Naive thymus-derived CD8-positive, alpha-beta T cell (primary cell): Measurements from ENCODE around the gene WEE1. TPM values are rescaled to one million over a fixed set of nuclear protein-coding genes. Genes with fewer than 3 reads are reported as not detected.
"Not testable (repeated sequence)": the region's sequence is repeated elsewhere in the genome, so short reads cannot be mapped to it uniquely, and the experiment has no call there.

Source experiments
- ATAC-seq, 2 donors: fragments of 150-1000 bp; cut with Tn5 transposase in 1 of 2; sonication (Bioruptor Pico), chemical (Tn5 transposase) in 1 of 2; 1 replicate in 1 of 2; 2 replicates in 1 of 2; pipeline ENCODE4 v1.10.0; 2021; ENCODE audit warnings: mild to moderate bottlenecking in 2 of 2, moderate library complexity in 2 of 2
- POLR2A ChIA-PET: fragments of 350-600 bp; sonication (Branson Sonifier 250); formaldehyde crosslinking; loops from one replicate; lab custom pipeline; 2021; ENCODE audit warnings: antibody characterized with exemption; lab: Charles Lee
- DNase-seq, 10 donors: peaks; one replicate each; pipeline versions ENCODE4 v3.0.0 to v3.0.0-alpha.2; 2020 to 2022
- H3K27ac Mint-ChIP-seq, 10 donors: one replicate each; pipeline ENCODE4 v1.8.0; 2020 to 2022; ENCODE audit warnings: mild to moderate bottlenecking in 10 of 10, mixed read lengths in 10 of 10, moderate library complexity in 4 of 10, inconsistent platforms in 1 of 10
- H3K27me3 Mint-ChIP-seq, 5 donors: one replicate each; pipeline ENCODE4 v1.8.0; 2021 to 2022; ENCODE audit warnings: mixed read lengths in 5 of 5
- H3K36me3 Mint-ChIP-seq, 3 donors: one replicate each; pipeline ENCODE4 v1.8.0; 2020 to 2022; ENCODE audit warnings: mixed read lengths in 3 of 3, mild to moderate bottlenecking in 2 of 3, inconsistent platforms in 1 of 3
- H3K4me1 Mint-ChIP-seq, 4 donors: one replicate each; pipeline ENCODE4 v1.8.0; 2021 to 2022; ENCODE audit warnings: mixed read lengths in 4 of 4
- H3K4me3 Mint-ChIP-seq, 10 donors: one replicate each; pipeline ENCODE4 v1.8.0; 2020 to 2022; ENCODE audit warnings: mild to moderate bottlenecking in 10 of 10, mixed read lengths in 10 of 10, moderate library complexity in 6 of 10, inconsistent platforms in 1 of 10
- H3K9me3 Mint-ChIP-seq, 9 donors: one replicate each; pipeline ENCODE4 v1.8.0; 2020 to 2022; ENCODE audit warnings: mixed read lengths in 9 of 9, mild to moderate bottlenecking in 3 of 9, inconsistent platforms in 1 of 9, moderate library complexity in 1 of 9
- polyA plus RNA-seq, 3 donors: library from polyadenylated mRNA; unstranded; fragments of 300-500 nt; fragmentation: Illumina TruSeq; gene quantifications; one replicate each; pipeline ENCODE4 v1.2.3, GENCODE V29; 2021
- total RNA-seq, 8 experiments: library from RNA in 2 of 8; stranded (reverse) in 2 of 8; gene quantifications; one replicate each; pipeline ENCODE4 v1.2.3 and lab custom pipeline; 2021 to 2026

WEE1 gene
- total and polyA plus RNA-seq, 5 experiments from 2014 or later: 0.33 to 5.1 (median 0.77) TPM; not detected in 1

- POLR2A ChIA-PET: interaction anchor here (0.5 to 1.7 kb wide), 2 partner anchors 10 to 59 kb away, joined by 4 to 5 read pairs; no protein-coding TSS in a partner anchor
- peaks cover 0 to 2% (median 0%) of the 10 kb centered on the region in 3 donors for H3K36me3 Mint-ChIP-seq
- peaks cover 0 to 18% (median 14%) of the 10 kb centered on the region in 5 donors for H3K27me3 Mint-ChIP-seq
- peak overlapping the region in 4 of 10 donors; percentile 2 to 79 (median 18) for H3K27ac Mint-ChIP-seq
- ATAC-seq (no peak), DNase-seq (no peak)
- H3K9me3 Mint-ChIP-seq: peaks cover 0 to 2% (median 0%) of the 10 kb centered on the region in 9 donors
- peaks cover 6 to 20% (median 9%) of the 10 kb centered on the region in 4 donors for H3K4me1 Mint-ChIP-seq
- H3K4me3 Mint-ChIP-seq: peak overlapping the region in 5 of 10 donors; percentile 4 to 76 (median 36)
Measured at GRCh38 chr11:9577556-9577955, 4.1 kb downstream of the WEE1 start.

- H3K4me3 Mint-ChIP-seq: no peak overlapping the region
Measured at GRCh38 chr11:9580894-9581293, 7.4 kb downstream of the WEE1 start.

GRCh38 chr11:9581556-9582161 is 8.2 kb downstream of the WEE1 start:
- DNase-seq (no peak), ATAC-seq (no peak)
- Mint-ChIP-seq H3K27me3 (peaks cover 0 to 2% (median 0%) of the 10 kb centered on the region in 5 donors), H3K4me1 (peaks cover 0 to 5% (median 0%) of the 10 kb centered on the region in 4 donors), H3K4me3 (no peak overlapping the region), H3K36me3 (no peaks in the 10 kb centered on the region), H3K9me3 (no peaks in the 10 kb centered on the region), H3K27ac (no peak overlapping the region)
- POLR2A ChIA-PET: no interaction called here

More at GRCh38 chr11:9580894-9581293, 7.4 kb downstream of the WEE1 start:
- DNase-seq (no peak), ATAC-seq (no peak)
- peaks cover 0 to 8% (median 0%) of the 10 kb centered on the region in 4 donors for H3K4me1 Mint-ChIP-seq
- POLR2A ChIA-PET: no interaction called here
- H3K36me3 Mint-ChIP-seq: no peaks in the 10 kb centered on the region
- no peaks in the 10 kb centered on the region for H3K9me3 Mint-ChIP-seq
- H3K27me3 Mint-ChIP-seq: peaks cover 0 to 3% (median under 1%) of the 10 kb centered on the region in 5 donors
- H3K27ac Mint-ChIP-seq: no peak overlapping the region

DNA sequence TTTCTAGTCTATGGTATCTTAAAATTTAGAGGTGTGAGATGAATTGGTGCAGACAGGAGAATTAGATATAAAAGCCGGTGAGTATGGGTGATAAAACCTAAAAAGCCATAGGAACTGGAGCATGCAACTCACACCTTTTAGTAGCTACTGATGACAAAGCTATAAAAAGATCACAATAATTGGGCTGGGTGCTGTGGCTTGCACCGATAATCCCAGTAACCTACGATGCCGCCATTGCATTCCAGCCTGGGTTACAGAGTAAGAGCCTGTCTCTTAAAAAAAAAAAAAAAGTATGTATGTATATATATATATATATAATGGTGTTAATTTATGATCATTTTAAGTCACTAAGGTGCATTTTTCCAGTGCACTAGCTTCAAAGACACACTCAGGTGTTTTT is 17.2 kb downstream of the WEE1 start:
- Mint-ChIP-seq H3K36me3 (no peaks in the 10 kb centered on the region), H3K9me3 (no peaks in the 10 kb centered on the region), H3K27me3 (no peaks in the 10 kb centered on the region), H3K4me1 (peaks cover 0 to 1% (median 0%) of the 10 kb centered on the region in 4 donors), H3K4me3 (no peak overlapping the region), H3K27ac (no peak overlapping the region)
- DNase-seq (no peak), ATAC-seq (no peak)
- POLR2A ChIA-PET: interaction anchor here (0.7 kb wide), 1 partner anchor 88 kb away, joined by 3 read pairs; no protein-coding TSS in a partner anchor

GRCh38 chr11:9594267-9595046 is 21.0 kb downstream of the WEE1 start:
- peaks cover 0 to 2% (median 0%) of the 10 kb centered on the region in 5 donors for H3K27me3 Mint-ChIP-seq
- no peaks in the 10 kb centered on the region for H3K9me3 Mint-ChIP-seq
- peaks cover 0 to 3% (median 0%) of the 10 kb centered on the region in 4 donors for H3K4me1 Mint-ChIP-seq
- POLR2A ChIA-PET: no interaction called here
- no peaks in the 10 kb centered on the region for H3K36me3 Mint-ChIP-seq
- no peak for ATAC-seq
- no peak overlapping the region for H3K27ac Mint-ChIP-seq
- H3K4me3 Mint-ChIP-seq: no peak overlapping the region
- DNase-seq: no peak

DNA sequence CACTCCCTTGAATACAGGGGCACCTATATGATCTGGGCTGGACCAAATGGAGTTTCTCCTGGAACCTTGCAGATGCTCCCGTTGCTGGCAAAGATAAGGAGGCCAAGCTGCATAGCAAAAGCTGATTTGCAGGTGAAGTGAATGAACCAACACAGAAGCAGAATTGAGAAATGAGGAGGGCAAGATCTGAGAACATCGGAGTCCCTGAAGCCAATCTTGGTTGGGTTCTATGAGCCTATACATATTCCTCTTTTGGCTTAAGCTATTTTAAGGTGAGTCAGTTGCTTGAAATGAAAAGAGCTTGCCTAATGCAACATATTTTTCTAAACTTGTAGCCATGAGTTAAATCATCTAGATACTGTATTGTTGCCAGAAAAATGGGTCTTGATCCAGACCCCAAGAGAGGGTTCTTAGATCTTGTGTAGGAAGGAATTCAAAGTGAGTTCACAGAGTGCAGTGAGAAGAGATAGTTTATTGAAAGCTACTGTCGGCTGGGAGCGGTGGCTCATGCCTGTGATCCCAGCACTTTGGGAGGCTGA is 23.5 kb downstream of the WEE1 start:
- ATAC-seq (no peak), DNase-seq (no peak)
- Mint-ChIP-seq H3K4me1 (peaks cover 5 to 23% (median 16%) of the 10 kb centered on the region in 4 donors), H3K36me3 (peaks cover 0 to 2% (median 0%) of the 10 kb centered on the region in 3 donors), H3K4me3 (no peak overlapping the region), H3K9me3 (peaks cover 0 to 1% (median 0%) of the 10 kb centered on the region in 9 donors), H3K27me3 (peaks cover 0 to 2% (median 0%) of the 10 kb centered on the region in 5 donors), H3K27ac (no peak overlapping the region)
- POLR2A ChIA-PET: interaction anchor here (0.7 to 1.2 kb wide), 2 partner anchors 11 to 16 kb away, joined by 3 to 4 read pairs; no protein-coding TSS in a partner anchor

DNA sequence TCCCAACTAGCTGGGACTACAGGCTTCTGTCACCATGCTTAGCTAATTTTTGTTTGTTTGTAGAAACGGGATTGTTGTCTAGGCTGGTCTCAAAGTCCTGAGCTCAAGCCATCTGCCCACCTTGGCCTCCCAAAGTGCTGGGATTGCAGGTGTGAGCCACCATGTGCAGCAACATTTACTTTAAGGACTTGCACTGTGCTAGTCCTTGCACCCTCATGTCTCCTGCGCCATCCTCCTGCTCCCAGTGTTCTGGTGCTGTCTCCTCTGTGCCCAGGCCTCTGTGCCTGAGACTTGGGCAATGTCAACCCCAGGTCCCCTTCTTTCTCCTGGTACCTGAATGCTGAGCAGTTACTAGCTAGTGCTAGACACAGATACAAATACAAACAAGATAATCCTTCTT is 26.7 kb downstream of the WEE1 start:
- H3K27ac Mint-ChIP-seq: peak overlapping the region in 4 of 10 donors; percentile 0 to 95 (median 88)
- DNase-seq (no peak), ATAC-seq (no peak)
- POLR2A ChIA-PET: interaction anchor here (1.9 to 2.1 kb wide), 2 partner anchors 13 to 27 kb away, joined by 8 to 10 read pairs; partner anchors contain the start of gene WEE1
- peaks cover 0 to 1% (median 0%) of the 10 kb centered on the region in 9 donors for H3K9me3 Mint-ChIP-seq
- peak overlapping the region in 2 of 10 donors; percentile 34 to 63 for H3K4me3 Mint-ChIP-seq
- H3K4me1 Mint-ChIP-seq: peaks cover 7 to 29% (median 19%) of the 10 kb centered on the region in 4 donors
- H3K27me3 Mint-ChIP-seq: peaks cover 0 to 2% (median 0%) of the 10 kb centered on the region in 5 donors
- peaks cover 0 to 2% (median 0%) of the 10 kb centered on the region in 3 donors for H3K36me3 Mint-ChIP-seq

GRCh38 chr11:9600644-9601036 is 27.2 kb downstream of the WEE1 start:
- peaks cover 7 to 29% (median 19%) of the 10 kb centered on the region in 4 donors for H3K4me1 Mint-ChIP-seq
- peak overlapping the region in 7 of 10 donors; percentile 44 to 95 (median 91) for H3K27ac Mint-ChIP-seq

GRCh38 chr11:9601037-9601875 is 27.8 kb downstream of the WEE1 start:
- Mint-ChIP-seq H3K4me3 (peak overlapping the region; percentile 34 to 81 (median 69)), H3K27me3 (peaks cover 0 to 8% (median 0%) of the 10 kb centered on the region in 5 donors), H3K9me3 (peaks cover 0 to 1% (median 0%) of the 10 kb centered on the region in 9 donors), H3K4me1 (peaks cover 10 to 29% (median 19%) of the 10 kb centered on the region in 4 donors), H3K36me3 (peaks cover 0 to 2% (median 0%) of the 10 kb centered on the region in 3 donors), H3K27ac (peak overlapping the region; percentile 44 to 95 (median 89))
- ATAC-seq (peak; percentile 87 to 92), DNase-seq (peak in 8 of 10 donors; percentile 5 to 56 (median 26))
- POLR2A ChIA-PET: interaction anchor here (0.7 to 2.1 kb wide), 3 partner anchors 12 to 28 kb away, joined by 5 to 10 read pairs (median 8); partner anchors contain the start of gene WEE1

More at GRCh38 chr11:9600644-9601036, 27.2 kb downstream of the WEE1 start:
- POLR2A ChIA-PET: interaction anchor here (1.9 to 2.1 kb wide), 2 partner anchors 13 to 28 kb away, joined by 8 to 10 read pairs; partner anchors contain the start of gene WEE1
- Mint-ChIP-seq H3K9me3 (peaks cover 0 to 1% (median 0%) of the 10 kb centered on the region in 9 donors), H3K4me3 (peak overlapping the region in 7 of 10 donors; percentile 34 to 81 (median 78)), H3K36me3 (peaks cover 0 to 2% (median 0%) of the 10 kb centered on the region in 3 donors), H3K27me3 (peaks cover 0 to 3% (median 0%) of the 10 kb centered on the region in 5 donors)
- DNase-seq (no peak), ATAC-seq (no peak)

- peaks cover 0 to 1% (median 0%) of the 10 kb centered on the region in 9 donors for H3K9me3 Mint-ChIP-seq
- POLR2A ChIA-PET: interaction anchor here (0.7 to 2.1 kb wide), 3 partner anchors 11 to 29 kb away, joined by 5 to 10 read pairs (median 8); partner anchors contain the start of gene WEE1
- peak overlapping the region in 8 of 10 donors; percentile 34 to 81 (median 69) for H3K4me3 Mint-ChIP-seq
- peaks cover 0 to 8% (median 0%) of the 10 kb centered on the region in 5 donors for H3K27me3 Mint-ChIP-seq
- ATAC-seq (no peak), DNase-seq (no peak)
- peak overlapping the region in 4 of 10 donors; percentile 91 to 95 (median 92) for H3K27ac Mint-ChIP-seq
- peaks cover 0 to 2% (median 0%) of the 10 kb centered on the region in 3 donors for H3K36me3 Mint-ChIP-seq
- H3K4me1 Mint-ChIP-seq: peaks cover 10 to 29% (median 19%) of the 10 kb centered on the region in 4 donors
Measured at GRCh38 chr11:9601876-9602199, 28.4 kb downstream of the WEE1 start.

DNA sequence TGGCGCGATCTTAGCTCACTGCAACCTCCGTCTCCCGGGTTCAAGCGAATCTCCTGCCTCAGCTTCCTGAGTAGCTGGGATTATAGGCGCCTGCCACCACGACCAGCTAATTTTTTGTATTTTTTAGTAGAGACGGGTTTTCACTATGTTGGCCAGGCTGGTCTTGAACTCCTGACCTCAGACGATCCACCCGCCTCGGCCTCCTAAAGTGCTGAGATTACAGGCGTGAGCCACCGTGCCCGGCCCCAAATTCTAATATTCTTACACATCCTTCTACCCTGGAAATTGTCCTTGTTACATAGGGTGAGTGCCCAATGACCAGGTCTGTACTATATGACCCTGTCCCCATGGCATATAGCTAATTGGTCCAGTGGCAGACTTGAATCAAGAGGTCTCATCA is 29.7 kb downstream of the WEE1 start:
- POLR2A ChIA-PET: interaction anchor here (0.6 to 1.4 kb wide), 2 partner anchors 10 to 233 kb away, joined by 3 to 4 read pairs; no protein-coding TSS in a partner anchor
- not testable (repeated sequence) for H3K36me3 Mint-ChIP-seq, H3K4me3 Mint-ChIP-seq, ATAC-seq, H3K27ac Mint-ChIP-seq, H3K27me3 Mint-ChIP-seq, DNase-seq, H3K9me3 Mint-ChIP-seq
- H3K4me1 Mint-ChIP-seq: peaks cover 10 to 27% (median 19%) of the 10 kb centered on the region in 4 donors
